Mononuclear cell (primary cell): ENCODE results near the gene CLDN34. TPM values are rescaled to one million over a fixed set of nuclear protein-coding genes. Genes with fewer than 3 reads are reported as not detected.

Experiments used
- H3K27me3 ChIP-seq: 2 replicates; pipeline ENCODE4 v1.6.0; 2011; ENCODE audit warnings: low read length, control low read depth; ENCODE audit not compliant: insufficient read depth
- H3K4me1 ChIP-seq: 2 replicates; pipeline ENCODE4 v1.5.1; 2011; ENCODE audit warnings: mild to moderate bottlenecking, low read length, control low read depth; ENCODE audit not compliant: insufficient read depth
- H3K4me3 ChIP-seq: 2 replicates; pipeline ENCODE4 v1.5.1; 2011; ENCODE audit warnings: mild to moderate bottlenecking, low read length, moderate library complexity
- H3K9me3 ChIP-seq: 2 replicates; pipeline ENCODE4 v1.5.1; 2011; ENCODE audit warnings: low read depth, mild to moderate bottlenecking, control low read depth, low read length
- total RNA-seq: library from RNA; depleted of rRNA; stranded (reverse); fragments of >200 nt; gene quantifications from one replicate; pipeline ENCODE4 v1.2.3, GENCODE V29; 2012

The CLDN34 gene
- total RNA-seq, 1 donor = not detected

- no peaks in the 10 kb centered on the region for H3K9me3 ChIP-seq
- no peaks in the 10 kb centered on the region for H3K4me1 ChIP-seq
- H3K4me3 ChIP-seq = no peak overlapping the region
- no peaks in the 10 kb centered on the region for H3K27me3 ChIP-seq
Measured at GRCh38 chrX:9952300-9952699, 14.9 kb upstream of the CLDN34 start.

- Histone ChIP-seq H3K27me3 (no peaks in the 10 kb centered on the region), H3K4me1 (no peaks in the 10 kb centered on the region), H3K9me3 (no peaks in the 10 kb centered on the region), H3K4me3 (no peak overlapping the region)
Measured at GRCh38 chrX:9953396-9953795, 13.8 kb upstream of the CLDN34 start.

- Histone ChIP-seq H3K9me3 (no peaks in the 10 kb centered on the region), H3K27me3 (no peaks in the 10 kb centered on the region), H3K4me3 (no peak overlapping the region), H3K4me1 (no peaks in the 10 kb centered on the region)
Measured at GRCh38 chrX:9955506-9955905, 11.7 kb upstream of the CLDN34 start.

- H3K9me3 ChIP-seq = no peaks in the 10 kb centered on the region
- no peaks in the 10 kb centered on the region for H3K27me3 ChIP-seq
- H3K4me3 ChIP-seq = no peak overlapping the region
- H3K4me1 ChIP-seq = no peaks in the 10 kb centered on the region
Measured at GRCh38 chrX:9957743-9958142, 9.4 kb upstream of the CLDN34 start.

GRCh38 chrX:9958183-9958582 is 9.0 kb upstream of the CLDN34 start:
- no peaks in the 10 kb centered on the region for H3K9me3 ChIP-seq
- no peaks in the 10 kb centered on the region for H3K4me1 ChIP-seq
- no peaks in the 10 kb centered on the region for H3K27me3 ChIP-seq
- no peak overlapping the region for H3K4me3 ChIP-seq

- Histone ChIP-seq H3K4me3 (no peak overlapping the region), H3K4me1 (no peaks in the 10 kb centered on the region), H3K27me3 (no peaks in the 10 kb centered on the region), H3K9me3 (no peaks in the 10 kb centered on the region)
Measured at GRCh38 chrX:9961750-9962149, 5.4 kb upstream of the CLDN34 start.

- Histone ChIP-seq H3K4me3 (no peak overlapping the region), H3K27me3 (no peaks in the 10 kb centered on the region), H3K4me1 (peaks cover 27% of the 10 kb centered on the region), H3K9me3 (no peaks in the 10 kb centered on the region)
Measured at GRCh38 chrX:9977635-9978034, 10.5 kb downstream of the CLDN34 start.

- H3K9me3 ChIP-seq = no peaks in the 10 kb centered on the region
- peaks cover 45% of the 10 kb centered on the region for H3K4me1 ChIP-seq
- H3K27me3 ChIP-seq = no peaks in the 10 kb centered on the region
- no peak overlapping the region for H3K4me3 ChIP-seq
Measured at GRCh38 chrX:9980401-9980800, 13.2 kb downstream of the CLDN34 start.

GRCh38 chrX:9980927-9981326 is 13.8 kb downstream of the CLDN34 start:
- Histone ChIP-seq H3K4me1 (peaks cover 50% of the 10 kb centered on the region), H3K27me3 (no peaks in the 10 kb centered on the region), H3K4me3 (no peak overlapping the region), H3K9me3 (no peaks in the 10 kb centered on the region)

- no peaks in the 10 kb centered on the region for H3K27me3 ChIP-seq
- H3K9me3 ChIP-seq = no peaks in the 10 kb centered on the region
- H3K4me3 ChIP-seq = no peak overlapping the region
- H3K4me1 ChIP-seq = peaks cover 61% of the 10 kb centered on the region
Measured at GRCh38 chrX:9983441-9983840, 16.3 kb downstream of the CLDN34 start.

GRCh38 chrX:9983846-9984245 is 16.7 kb downstream of the CLDN34 start:
- peaks cover 61% of the 10 kb centered on the region for H3K4me1 ChIP-seq
- H3K9me3 ChIP-seq = no peaks in the 10 kb centered on the region
- H3K4me3 ChIP-seq = no peak overlapping the region
- H3K27me3 ChIP-seq = no peaks in the 10 kb centered on the region

GRCh38 chrX:9988762-9989161 is 21.6 kb downstream of the CLDN34 start:
- no peaks in the 10 kb centered on the region for H3K9me3 ChIP-seq
- no peaks in the 10 kb centered on the region for H3K27me3 ChIP-seq
- peaks cover 23% of the 10 kb centered on the region for H3K4me1 ChIP-seq
- no peak overlapping the region for H3K4me3 ChIP-seq

- H3K27me3 ChIP-seq = no peaks in the 10 kb centered on the region
Measured at GRCh38 chrX:9992061-9992460, 24.9 kb downstream of the CLDN34 start.

GRCh38 chrX:9992724-9993123 is 25.6 kb downstream of the CLDN34 start:
- Histone ChIP-seq H3K9me3 (no peaks in the 10 kb centered on the region), H3K4me1 (no peaks in the 10 kb centered on the region), H3K27me3 (no peaks in the 10 kb centered on the region), H3K4me3 (no peak overlapping the region)

More at GRCh38 chrX:9992061-9992460, 24.9 kb downstream of the CLDN34 start:
- Histone ChIP-seq H3K4me3 (no peak overlapping the region), H3K9me3 (no peaks in the 10 kb centered on the region), H3K4me1 (peaks cover 4% of the 10 kb centered on the region)

- no peaks in the 10 kb centered on the region for H3K27me3 ChIP-seq
Measured at GRCh38 chrX:9995855-9996339, 28.7 kb downstream of the CLDN34 start.

GRCh38 chrX:9997041-9997440 is 29.9 kb downstream of the CLDN34 start:
- Histone ChIP-seq H3K9me3 (no peaks in the 10 kb centered on the region), H3K4me3 (no peak overlapping the region), H3K27me3 (no peaks in the 10 kb centered on the region), H3K4me1 (no peaks in the 10 kb centered on the region)

More at GRCh38 chrX:9995855-9996339, 28.7 kb downstream of the CLDN34 start:
- Histone ChIP-seq H3K4me3 (no peak overlapping the region), H3K4me1 (no peaks in the 10 kb centered on the region), H3K9me3 (no peaks in the 10 kb centered on the region)
